ENCODE results near the gene ISG15. TPM values are rescaled to one million over a fixed set of nuclear protein-coding genes. Genes with fewer than 3 reads are reported as not detected.

Gene ISG15
- total RNA-seq, 4 donors from 2014 or later: 20.0 to 73.3 (median 33.8) TPM

- no peak for TF ChIP-seq CTCF (IDR thresholded peaks at IDR 0.05; ENCODE audit: low read depth)
Measured at GRCh38 chr1:973459-974292, 39.6 kb upstream of the ISG15 start.

GRCh38 chr1:974293-974640 is 39.0 kb upstream of the ISG15 start:
- TF ChIP-seq CTCF (IDR thresholded peaks at IDR 0.05; ENCODE audit: low read depth): no peak

- no peak for TF ChIP-seq CTCF (IDR thresholded peaks at IDR 0.05; ENCODE audit: low read depth)
Measured at GRCh38 chr1:974687-975328, 38.5 kb upstream of the ISG15 start.

- no peak for TF ChIP-seq CTCF (IDR thresholded peaks at IDR 0.05; ENCODE audit: low read depth)
Measured at GRCh38 chr1:975365-975764, 37.9 kb upstream of the ISG15 start.

GRCh38 chr1:975896-976683 is 37.2 kb upstream of the ISG15 start:
- no peak for TF ChIP-seq CTCF (IDR thresholded peaks at IDR 0.05; ENCODE audit: low read depth)

- TF ChIP-seq CTCF (IDR thresholded peaks at IDR 0.05; ENCODE audit: low read depth): no peak
Measured at GRCh38 chr1:978069-978834, 35.0 kb upstream of the ISG15 start.
